Naive thymus-derived CD8-positive, alpha-beta T cell (primary cell): ENCODE data around the gene SYDE1. TPM values are rescaled to one million over a fixed set of nuclear protein-coding genes. Genes with fewer than 3 reads are reported as not detected.

ENCODE experiments used
- ATAC-seq, 2 donors: fragments of 150-1000 bp; cut with Tn5 transposase in 1 of 2; sonication (Bioruptor Pico), chemical (Tn5 transposase) in 1 of 2; 1 replicate in 1 of 2; 2 replicates in 1 of 2; pipeline ENCODE4 v1.10.0; 2021; ENCODE audit warnings: mild to moderate bottlenecking in 2 of 2, moderate library complexity in 2 of 2
- POLR2A ChIA-PET: fragments of 350-600 bp; sonication (Branson Sonifier 250); formaldehyde crosslinking; loops from one replicate; lab custom pipeline; 2021; ENCODE audit warnings: antibody characterized with exemption; lab: Charles Lee
- DNase-seq, 10 donors: peaks; one replicate each; pipeline versions ENCODE4 v3.0.0 to v3.0.0-alpha.2; 2020 to 2022
- H3K27ac Mint-ChIP-seq, 10 donors: one replicate each; pipeline ENCODE4 v1.8.0; 2020 to 2022; ENCODE audit warnings: mild to moderate bottlenecking in 10 of 10, mixed read lengths in 10 of 10, moderate library complexity in 4 of 10, inconsistent platforms in 1 of 10
- H3K27me3 Mint-ChIP-seq, 5 donors: one replicate each; pipeline ENCODE4 v1.8.0; 2021 to 2022; ENCODE audit warnings: mixed read lengths in 5 of 5
- H3K36me3 Mint-ChIP-seq, 3 donors: one replicate each; pipeline ENCODE4 v1.8.0; 2020 to 2022; ENCODE audit warnings: mixed read lengths in 3 of 3, mild to moderate bottlenecking in 2 of 3, inconsistent platforms in 1 of 3
- H3K4me1 Mint-ChIP-seq, 4 donors: one replicate each; pipeline ENCODE4 v1.8.0; 2021 to 2022; ENCODE audit warnings: mixed read lengths in 4 of 4
- H3K4me3 Mint-ChIP-seq, 10 donors: one replicate each; pipeline ENCODE4 v1.8.0; 2020 to 2022; ENCODE audit warnings: mild to moderate bottlenecking in 10 of 10, mixed read lengths in 10 of 10, moderate library complexity in 6 of 10, inconsistent platforms in 1 of 10
- H3K9me3 Mint-ChIP-seq, 9 donors: one replicate each; pipeline ENCODE4 v1.8.0; 2020 to 2022; ENCODE audit warnings: mixed read lengths in 9 of 9, mild to moderate bottlenecking in 3 of 9, inconsistent platforms in 1 of 9, moderate library complexity in 1 of 9
- polyA plus RNA-seq, 3 donors: library from polyadenylated mRNA; unstranded; fragments of 300-500 nt; fragmentation: Illumina TruSeq; gene quantifications; one replicate each; pipeline ENCODE4 v1.2.3, GENCODE V29; 2021
- total RNA-seq, 8 experiments: library from RNA in 2 of 8; stranded (reverse) in 2 of 8; gene quantifications; one replicate each; pipeline ENCODE4 v1.2.3 and lab custom pipeline; 2021 to 2026

The SYDE1 gene
- total and polyA plus RNA-seq, 5 experiments from 2014 or later: 0.16 to 0.73 (median 0.26) TPM

DNA sequence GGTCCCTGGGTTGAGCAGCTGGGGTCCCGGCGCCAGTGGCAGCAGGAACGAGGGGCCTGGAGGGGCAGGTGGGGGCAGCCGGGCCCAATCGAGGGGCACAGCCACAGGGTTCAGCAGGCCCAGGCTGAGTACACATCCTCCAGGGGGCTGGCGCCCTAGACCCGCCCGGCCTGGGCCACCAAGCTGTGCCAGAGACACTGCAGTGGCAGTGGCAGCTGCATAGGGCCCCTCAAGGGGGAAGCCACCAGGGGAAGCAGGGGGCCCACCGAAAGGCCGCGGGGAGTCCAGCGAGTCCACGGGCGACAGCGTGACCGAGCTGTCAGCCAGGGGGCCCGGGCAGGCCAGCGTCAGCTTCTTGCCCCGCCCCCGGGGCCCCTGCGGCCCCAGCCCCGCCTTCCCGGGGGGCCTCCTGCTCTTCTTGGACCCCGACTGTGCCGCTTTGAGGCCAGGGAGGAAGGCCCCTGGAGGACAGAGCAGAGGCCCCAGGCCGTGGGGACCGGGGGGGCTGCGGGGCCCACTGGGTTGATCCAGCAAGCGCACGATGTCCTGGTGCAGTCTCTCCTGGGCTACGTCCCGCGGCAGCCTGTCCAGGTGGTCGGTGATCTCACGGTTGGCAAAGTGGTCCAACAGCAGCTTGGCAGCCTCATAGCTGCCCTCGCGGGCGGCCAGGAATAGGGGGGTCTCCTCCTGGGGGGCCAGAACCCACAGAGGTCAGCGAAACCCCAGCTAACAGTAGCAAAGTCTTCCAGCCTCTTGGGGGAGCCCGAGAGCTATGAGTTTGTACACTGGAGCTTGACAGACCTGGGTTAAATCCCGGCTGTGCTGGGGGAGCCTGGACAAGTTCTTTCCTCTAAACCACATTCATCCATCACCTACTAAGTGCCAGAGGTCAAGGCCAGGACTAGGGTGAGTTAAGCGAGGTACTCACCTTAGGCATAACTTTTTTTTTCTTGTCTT is 54.1 kb downstream of the SYDE1 start:
- peaks cover 0 to 3% (median 0%) of the 10 kb centered on the region in 4 donors for H3K4me1 Mint-ChIP-seq
- ATAC-seq (no peak), DNase-seq (no peak)
- no peaks in the 10 kb centered on the region for H3K27me3 Mint-ChIP-seq
- peaks cover 0 to 7% (median 4%) of the 10 kb centered on the region in 3 donors for H3K36me3 Mint-ChIP-seq
- POLR2A ChIA-PET: no interaction called here
- no peak overlapping the region for H3K27ac Mint-ChIP-seq
- peaks cover 0 to 37% (median 12%) of the 10 kb centered on the region in 9 donors for H3K9me3 Mint-ChIP-seq
- no peak overlapping the region for H3K4me3 Mint-ChIP-seq

Other genes starting within 250 kb of the SYDE1 start
- not detected for gene OR7A17, start 221.3 kb upstream of the SYDE1 start, total RNA-seq
- gene OR7A17, start 221.3 kb upstream of the SYDE1 start, polyA plus RNA-seq: not detected
- gene OR7C2, start 165.9 kb upstream of the SYDE1 start, total RNA-seq: not detected
- gene OR7C2, start 165.9 kb upstream of the SYDE1 start, polyA plus RNA-seq: not detected
- gene SLC1A6, start 127.5 kb upstream of the SYDE1 start, total RNA-seq: not detected
- not detected for gene SLC1A6, start 127.5 kb upstream of the SYDE1 start, polyA plus RNA-seq
- not detected for gene CASP14, start 57.9 kb upstream of the SYDE1 start, total RNA-seq
- gene CASP14, start 57.9 kb upstream of the SYDE1 start, polyA plus RNA-seq: not detected
- gene OR1I1, start 25.2 kb upstream of the SYDE1 start, total RNA-seq: not detected
- gene OR1I1, start 25.2 kb upstream of the SYDE1 start, polyA plus RNA-seq: not detected
- under 1 TPM in 1 of 2 experiments, not detected in 1; 0.05 TPM for gene NOTCH3, start 93.6 kb downstream of the SYDE1 start, total RNA-seq
- gene NOTCH3, start 93.6 kb downstream of the SYDE1 start, polyA plus RNA-seq: not detected
- gene EPHX3, start 125.0 kb downstream of the SYDE1 start, total RNA-seq: under 1 TPM in 1 of 2 experiments, not detected in 1; 0.65 TPM
- not detected for gene EPHX3, start 125.0 kb downstream of the SYDE1 start, polyA plus RNA-seq
- 100 to 1,000 TPM; 172 to 180 TPM for gene BRD4, start 225.1 kb downstream of the SYDE1 start, total RNA-seq
- 10 to 100 TPM; 10.6 to 37.2 (median 11.5) TPM for gene BRD4, start 225.1 kb downstream of the SYDE1 start, polyA plus RNA-seq